ENCODE measurements around the gene AKAP1. TPM values are rescaled to one million over a fixed set of nuclear protein-coding genes. Genes with fewer than 3 reads are reported as not detected.
"Not testable (repeated sequence)": the region's sequence is repeated elsewhere in the genome, so short reads cannot be mapped to it uniquely, and the experiment has no call there.

Gene AKAP1
- total RNA-seq, 1 donor from 2014 or later = 15.4 TPM

GRCh38 chr17:57075193-57075592, 9.9 kb upstream of the AKAP1 start:
- no peak for DNase-seq (ENCODE audit: low spot score)

DNA sequence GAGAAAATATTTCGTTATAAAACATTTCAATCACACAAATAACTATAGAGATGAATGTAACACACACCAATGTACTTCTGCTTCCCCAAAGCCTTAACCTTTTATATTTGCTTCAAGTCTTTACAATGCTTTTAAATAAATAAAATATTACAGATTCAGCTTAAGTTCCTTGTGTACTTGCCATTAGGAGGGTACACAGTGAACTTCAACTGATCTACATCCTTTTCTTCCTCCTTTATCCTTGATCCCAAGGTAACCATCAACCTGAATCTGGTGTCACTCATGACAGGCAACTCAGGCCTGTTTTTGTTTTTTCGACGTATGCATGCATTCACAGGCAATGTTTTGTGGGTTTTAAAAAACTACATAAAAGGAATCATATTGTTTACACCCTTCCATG, 9.3 kb upstream of the AKAP1 start:
- no peak for DNase-seq (ENCODE audit: low spot score)

DNA sequence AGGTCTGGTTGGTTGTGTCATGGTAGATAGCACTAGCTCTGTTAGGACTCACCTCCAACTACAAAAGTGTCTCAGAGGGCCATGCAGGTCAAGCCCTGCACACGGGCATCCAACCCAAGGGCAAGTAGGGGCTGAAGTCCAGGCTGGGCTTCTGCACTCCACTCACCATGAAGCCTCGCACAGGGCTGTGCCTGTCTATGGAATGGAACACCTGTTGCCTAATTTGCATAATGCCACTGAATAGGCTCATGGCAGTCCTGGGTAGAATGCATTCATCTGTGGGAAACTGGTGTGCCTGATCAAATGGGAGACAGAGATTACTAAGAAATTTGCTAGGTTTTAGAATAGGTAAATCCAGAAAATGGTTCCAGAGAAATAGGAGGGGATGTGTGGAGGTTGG, 8.0 kb upstream of the AKAP1 start:
- no peak for DNase-seq (ENCODE audit: low spot score)

DNA sequence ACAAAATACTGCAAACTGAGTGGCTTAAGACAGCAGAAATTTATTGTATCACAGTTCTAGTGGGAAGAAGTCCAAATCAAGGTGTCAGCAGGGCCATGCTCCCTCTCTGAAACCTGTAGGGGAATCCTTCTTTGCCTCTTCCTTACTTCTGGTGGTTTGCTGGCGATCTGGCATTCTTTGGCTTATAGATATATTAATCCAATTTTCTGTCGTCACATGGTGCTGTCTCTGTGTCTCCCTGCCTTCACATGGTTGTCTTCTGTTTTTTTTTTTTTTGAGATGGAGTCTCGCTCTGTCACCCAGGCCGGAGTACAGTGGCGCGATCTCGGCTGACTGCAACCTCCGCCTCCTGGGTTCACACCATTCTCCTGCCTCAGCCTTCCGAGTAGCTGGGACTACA, 6.8 kb upstream of the AKAP1 start:
- DNase-seq (ENCODE audit: low spot score) = no peak

GRCh38 chr17:57080718-57081117, 4.3 kb upstream of the AKAP1 start:
- no peak for DNase-seq (ENCODE audit: low spot score)

- no peak for DNase-seq (ENCODE audit: low spot score)
These were observed 2.6 kb upstream of the AKAP1 start for GRCh38 chr17:57082441-57082840.

- no peak for DNase-seq (ENCODE audit: low spot score)
These were observed 665 bp upstream of the AKAP1 start for GRCh38 chr17:57084361-57084801.

GRCh38 chr17:57085448-57086068, 512 bp downstream of the AKAP1 start:
- DNase-seq (ENCODE audit: low spot score) = peak; percentile 56

DNA sequence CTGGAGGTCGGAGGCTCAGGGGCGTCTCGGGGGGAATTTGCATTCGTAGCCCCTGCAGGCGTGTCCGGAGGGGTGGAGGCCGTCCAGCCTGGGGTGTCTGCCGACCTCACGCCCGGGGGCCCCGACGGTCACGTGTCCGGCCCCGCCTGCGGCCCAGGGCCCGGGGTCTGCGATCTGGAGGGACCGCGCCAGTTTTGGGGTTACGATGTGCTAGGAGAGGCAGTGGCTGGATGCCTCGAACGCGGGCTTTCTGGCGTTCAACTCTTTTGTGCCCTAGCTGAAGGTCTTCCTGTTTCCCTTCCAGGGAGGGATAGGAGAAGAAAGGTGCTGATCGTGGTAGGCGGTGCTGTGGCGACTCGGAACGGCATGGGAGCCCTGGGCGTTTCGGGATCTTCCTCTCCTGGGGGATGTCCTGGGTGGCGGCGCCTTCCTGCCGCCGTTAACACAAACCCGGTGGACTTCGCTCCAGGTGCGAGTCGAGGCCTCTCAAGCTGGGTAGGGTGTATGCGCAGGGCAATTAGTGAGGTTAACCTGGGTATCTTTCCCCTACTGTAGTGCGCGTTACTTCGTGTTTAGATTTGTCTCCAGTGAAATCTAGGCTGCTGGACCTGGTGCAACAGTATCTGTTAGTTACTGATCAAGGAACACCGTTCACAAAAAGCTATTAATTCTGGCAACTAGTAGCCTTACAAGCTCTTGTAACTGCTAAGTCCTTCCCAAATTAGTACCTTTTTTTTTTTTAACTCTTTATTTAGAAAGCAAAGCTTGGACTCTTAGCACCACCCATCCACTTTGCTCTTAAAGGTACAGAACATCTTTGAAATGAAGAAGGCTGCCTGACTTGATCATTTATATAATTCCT, 1.3 kb downstream of the AKAP1 start:
- DNase-seq (ENCODE audit: low spot score) = no peak

DNA sequence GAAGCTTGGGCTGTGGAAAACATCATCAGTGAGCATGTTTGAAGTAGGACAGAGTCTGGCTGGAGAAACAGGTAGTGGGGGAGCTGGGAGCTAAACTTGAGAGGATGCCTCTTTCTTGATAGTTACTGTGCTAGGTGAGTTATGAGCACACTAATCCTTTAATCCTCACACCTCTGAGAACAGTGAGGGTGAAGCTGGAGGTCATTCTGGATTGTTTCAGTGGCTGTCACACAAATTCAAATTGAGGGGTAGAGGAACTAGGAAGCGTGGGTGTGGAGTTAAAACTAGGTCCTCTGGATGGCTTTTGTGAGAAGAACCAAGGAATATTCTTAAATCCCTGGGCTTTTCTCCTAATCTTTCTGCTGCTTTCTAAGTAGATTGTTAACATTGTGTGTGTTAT, 3.3 kb downstream of the AKAP1 start:
- no peak for DNase-seq (ENCODE audit: low spot score)

DNA sequence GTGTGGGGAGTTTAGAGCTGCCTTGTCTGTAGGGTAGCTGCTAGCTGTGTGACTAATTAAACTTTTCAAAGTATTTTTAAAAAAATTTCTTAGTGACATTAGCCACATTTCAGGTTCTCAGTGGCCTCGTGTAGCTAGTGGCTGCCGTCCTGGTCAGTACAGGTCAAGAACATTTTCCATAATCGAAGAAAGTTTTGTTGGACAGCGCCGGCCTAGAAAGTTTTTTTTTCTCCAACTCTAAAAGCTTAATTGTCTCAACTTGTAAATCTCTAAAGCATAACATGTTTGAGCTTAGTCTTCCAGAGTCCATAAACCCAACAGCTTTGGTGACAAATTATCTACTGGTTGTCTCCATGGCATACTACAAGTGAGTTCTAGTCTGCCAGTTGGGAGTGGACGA, 4.3 kb downstream of the AKAP1 start:
- DNase-seq (ENCODE audit: low spot score) = no peak

DNA sequence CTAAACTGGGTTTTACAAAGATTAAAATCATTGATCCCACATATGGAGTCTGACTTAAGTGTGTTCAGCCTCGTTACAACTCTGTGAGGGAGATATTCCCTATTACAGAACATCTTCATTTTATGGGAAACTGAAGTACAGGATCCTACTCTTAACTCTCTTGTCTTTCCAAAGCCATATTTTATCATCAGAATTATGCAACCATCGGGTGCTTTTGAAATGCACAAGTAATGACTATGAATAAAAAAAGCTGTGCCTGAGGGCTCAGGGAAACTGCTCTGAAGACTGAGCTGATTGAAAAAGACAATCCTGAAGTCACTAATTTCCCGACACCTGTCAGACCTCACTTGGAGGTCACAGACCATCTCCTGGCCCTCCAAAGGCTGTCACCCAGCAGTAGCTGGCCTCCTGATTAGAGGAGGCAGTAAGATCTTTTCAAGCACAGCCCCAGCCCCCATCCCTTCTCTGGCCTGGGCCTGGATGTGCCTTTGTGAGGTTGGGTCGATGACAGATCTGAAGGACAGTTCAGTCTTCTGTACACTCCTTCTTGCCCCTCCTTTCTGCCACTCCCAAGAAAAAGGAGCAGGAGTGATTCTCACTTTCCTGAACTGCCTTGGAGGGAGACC, 5.6 kb downstream of the AKAP1 start:
- DNase-seq (ENCODE audit: low spot score) = no peak

DNA sequence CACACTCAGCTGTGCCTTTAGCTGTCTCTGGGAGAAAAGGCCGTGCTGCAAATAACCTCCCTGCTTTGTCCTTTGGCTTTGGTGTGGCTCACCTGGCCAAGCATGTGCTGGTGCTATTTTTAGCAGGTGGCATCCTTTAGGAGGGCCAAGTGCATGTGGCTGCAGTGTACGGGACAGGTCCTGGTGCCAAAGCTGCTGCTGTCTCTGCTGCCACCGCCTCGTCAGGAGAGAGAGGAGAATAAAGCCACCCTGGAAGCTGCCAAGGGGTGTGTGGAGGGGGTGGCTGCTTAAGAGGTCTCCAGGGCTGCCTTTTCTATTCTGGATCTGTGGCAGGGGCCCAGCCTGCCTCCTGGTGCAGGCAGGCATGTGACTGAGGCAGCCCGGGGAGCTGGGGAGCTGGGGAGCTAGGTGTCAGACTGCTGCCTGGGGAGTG, 6.2 kb downstream of the AKAP1 start:
- no peak for DNase-seq (ENCODE audit: low spot score)

GRCh38 chr17:57092171-57092570, 7.1 kb downstream of the AKAP1 start:
- DNase-seq (ENCODE audit: low spot score) = peak; percentile 39

DNA sequence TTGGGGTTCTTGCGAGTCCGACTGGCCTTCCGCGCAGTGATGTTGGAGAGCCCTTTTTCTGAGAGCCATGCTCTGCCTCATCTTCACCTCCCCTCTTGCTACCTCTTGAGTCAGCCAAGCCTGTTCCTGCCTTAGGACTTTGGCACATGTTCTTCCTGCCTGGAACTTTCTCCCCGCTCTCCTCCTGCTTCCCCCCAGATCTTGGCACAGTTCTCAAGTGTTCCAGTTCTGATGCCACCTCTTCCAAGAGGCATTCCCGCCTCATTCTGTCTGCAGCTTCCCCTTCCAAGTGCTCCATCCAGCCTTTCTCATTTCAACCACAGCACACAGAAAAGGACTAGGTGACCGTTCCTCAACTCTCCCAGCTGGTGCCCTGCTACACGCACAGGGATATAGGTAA, 7.7 kb downstream of the AKAP1 start:
- DNase-seq (ENCODE audit: low spot score) = no peak

DNA sequence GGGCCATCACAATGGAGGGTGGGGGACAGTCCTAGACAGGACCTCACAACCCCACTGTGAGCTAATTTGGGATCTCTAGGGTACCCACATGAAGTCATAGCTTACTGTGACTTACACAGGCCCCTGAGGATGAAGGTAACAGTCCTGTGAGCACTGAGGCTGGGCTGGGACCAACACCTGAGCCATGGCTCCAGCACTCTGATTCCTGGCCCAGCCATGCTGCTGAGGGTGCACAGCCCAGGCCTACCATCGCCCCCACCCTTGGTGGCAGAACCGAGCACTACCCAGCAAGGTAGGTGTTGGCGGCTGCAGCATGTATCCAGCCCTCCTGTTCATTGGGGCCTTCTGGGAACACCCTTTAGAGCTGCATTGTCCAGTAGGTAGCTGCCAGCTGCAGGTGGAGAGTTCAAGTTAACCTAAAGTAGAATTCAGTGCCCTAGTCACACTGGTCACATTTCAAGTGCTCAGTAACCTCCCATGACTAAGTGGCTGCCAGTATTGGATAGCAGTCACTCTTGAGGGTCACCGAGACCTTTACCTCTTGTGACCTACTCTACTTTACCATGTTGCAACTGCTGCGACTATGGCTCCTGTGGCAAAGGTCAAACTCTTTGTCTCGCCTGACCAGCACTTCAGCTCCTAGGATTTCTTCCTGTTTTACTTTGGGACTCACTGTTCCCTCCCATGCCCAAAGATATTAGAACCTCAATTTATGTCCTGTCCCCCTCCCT, 11.6 kb downstream of the AKAP1 start:
- DNase-seq (ENCODE audit: low spot score) = no peak

DNA sequence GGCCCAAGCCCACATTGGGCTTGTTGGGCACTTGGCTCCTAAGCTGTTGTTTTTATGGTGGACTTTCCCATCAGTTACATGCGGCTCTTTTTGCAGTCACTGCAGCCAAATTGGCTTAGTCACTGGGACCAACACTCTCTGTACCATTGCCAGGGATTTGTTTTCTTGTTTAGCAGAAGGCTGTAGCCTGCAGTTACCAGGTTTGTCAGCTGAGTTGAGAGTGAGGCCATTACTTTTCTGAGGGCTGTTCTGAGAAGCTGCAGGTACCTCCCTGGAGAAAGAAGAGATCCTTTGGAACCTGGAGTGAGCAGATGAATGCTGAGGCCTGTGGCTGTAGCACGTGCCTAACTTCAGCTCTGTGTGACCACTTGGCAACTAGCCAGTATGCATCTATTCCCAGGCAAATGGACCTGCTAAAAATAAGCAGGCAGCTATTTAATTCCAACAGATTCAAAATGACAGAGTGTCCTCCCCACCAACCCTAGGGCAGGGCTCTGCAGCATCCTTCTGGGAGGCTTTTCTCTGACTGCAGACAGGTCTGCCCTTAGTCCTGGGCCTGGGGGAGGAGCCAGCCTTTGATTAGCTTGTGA, 12.9 kb downstream of the AKAP1 start:
- no peak for DNase-seq (ENCODE audit: low spot score)

DNA sequence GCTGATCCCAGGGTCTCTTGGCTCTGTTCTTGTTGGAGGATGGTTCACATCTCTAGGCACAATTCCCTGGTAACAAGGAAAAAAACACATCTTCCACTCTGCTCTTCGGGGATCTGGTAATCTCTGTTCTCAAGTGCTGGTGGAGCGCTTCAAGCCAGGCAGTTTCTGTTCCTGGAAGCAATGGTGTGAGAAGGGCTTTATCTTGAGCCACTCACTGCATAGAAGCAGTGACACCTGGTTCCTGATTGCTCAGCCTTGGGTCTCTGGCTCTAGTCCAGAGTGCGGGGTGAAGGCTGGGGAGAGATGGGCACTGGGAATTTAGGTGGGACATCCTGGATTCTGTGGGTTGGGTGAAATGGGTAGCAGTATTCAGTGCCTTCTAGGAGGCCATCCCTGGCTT, 14.1 kb downstream of the AKAP1 start:
- DNase-seq (ENCODE audit: low spot score) = no peak

GRCh38 chr17:57102122-57102521, 17.1 kb downstream of the AKAP1 start:
- no peak for DNase-seq (ENCODE audit: low spot score)

GRCh38 chr17:57102660-57103059, 17.6 kb downstream of the AKAP1 start:
- not testable (repeated sequence) for DNase-seq (ENCODE audit: low spot score)

- no peak for DNase-seq (ENCODE audit: low spot score)
These were observed 19.6 kb downstream of the AKAP1 start for GRCh38 chr17:57104461-57105175.
